Liver (tissue), 3 donors: ENCODE measurements around the gene CENPC.

Experiments
- ATF3 ChIP-seq: IDR thresholded peaks from 2 replicates; pipeline ENCODE4 v1.6.1; 2016; ENCODE audit warnings: antibody characterized with exemption
- CTCF ChIP-seq: fragments of 150-350 bp; IDR thresholded peaks from 2 replicates; pipeline ENCODE4 v1.5.1; 2017; ENCODE audit warnings: improper control_type of control experiment, low read depth, low read length; ENCODE audit not compliant: missing input control
- GABPA ChIP-seq, 2 donors: IDR thresholded peaks in 1 of 2; conservative IDR thresholded peaks in 1 of 2; 2 replicates each; pipeline ENCODE4 v1.6.1; 2016; ENCODE audit warnings: antibody characterized with exemption in 2 of 2, mild to moderate bottlenecking in 1 of 2, moderate library complexity in 1 of 2
- MAX ChIP-seq: IDR thresholded peaks from 2 replicates; pipeline ENCODE4 v1.6.1; 2016; ENCODE audit warnings: antibody characterized with exemption
- NR2F2 ChIP-seq: IDR thresholded peaks from 2 replicates; pipeline ENCODE4 v1.6.1; 2016; ENCODE audit warnings: antibody characterized with exemption
- RAD21 ChIP-seq, 2 donors: IDR thresholded peaks; 2 replicates each; pipeline ENCODE4 v1.6.1; 2016; ENCODE audit warnings: antibody characterized with exemption in 2 of 2, mild to moderate bottlenecking in 2 of 2
- REST ChIP-seq: IDR thresholded peaks from 2 replicates; pipeline ENCODE4 v1.6.1; 2016; ENCODE audit warnings: antibody characterized with exemption, mild to moderate bottlenecking
- donor health status: healthy.
- donor health status: healthy.

GRCh38 chr4:67480810-67481209 lies 64.5 kb downstream of the CENPC start:
- TF ChIP-seq GABPA (IDR thresholded peaks at IDR 0.05 in 1 of 2, conservative IDR thresholded peaks at IDR 0.05 in 1 of 2) = no peak
- TF ChIP-seq ATF3 = no peak
- TF ChIP-seq CTCF = no peak
- TF ChIP-seq MAX = no peak
- no peak for TF ChIP-seq REST
- TF ChIP-seq NR2F2 = no peak
- TF ChIP-seq RAD21 (IDR thresholded peaks at IDR 0.05) = no peak
